ENCODE data around the gene TTC9B. TPM values are rescaled to one million over a fixed set of nuclear protein-coding genes. Genes with fewer than 3 reads are reported as not detected.
A peak's percentile ranks its signal among the peaks of the same experiment; 100 is the strongest.

Gene TTC9B
- total and polyA plus RNA-seq, 2 of the 13 experiments (the other 11 are each of a cell fraction or from before 2014, with no cell fraction given) = not detected

DNA sequence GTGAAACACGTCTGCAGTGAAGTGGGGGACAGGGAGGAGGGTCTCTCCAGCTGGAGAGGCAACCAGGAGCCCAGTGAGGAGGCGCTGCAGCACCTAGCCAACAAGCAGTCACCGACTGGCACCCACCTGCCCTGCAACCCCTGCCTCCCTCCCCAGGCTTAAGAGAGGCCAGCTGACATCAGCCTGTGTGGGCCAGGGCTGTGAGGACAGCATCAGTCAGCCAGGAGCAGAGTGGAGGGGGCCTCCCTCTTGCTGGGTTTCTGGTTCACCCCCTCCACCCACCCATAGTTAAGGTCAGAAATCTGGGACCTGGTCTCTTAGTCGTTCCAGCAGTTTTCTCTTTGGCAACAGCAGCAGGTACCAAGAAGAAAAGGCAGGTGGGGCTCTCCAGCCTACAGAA lies 33.8 kb upstream of the TTC9B start (continued):
- TF ChIP-seq, protein P1, sequence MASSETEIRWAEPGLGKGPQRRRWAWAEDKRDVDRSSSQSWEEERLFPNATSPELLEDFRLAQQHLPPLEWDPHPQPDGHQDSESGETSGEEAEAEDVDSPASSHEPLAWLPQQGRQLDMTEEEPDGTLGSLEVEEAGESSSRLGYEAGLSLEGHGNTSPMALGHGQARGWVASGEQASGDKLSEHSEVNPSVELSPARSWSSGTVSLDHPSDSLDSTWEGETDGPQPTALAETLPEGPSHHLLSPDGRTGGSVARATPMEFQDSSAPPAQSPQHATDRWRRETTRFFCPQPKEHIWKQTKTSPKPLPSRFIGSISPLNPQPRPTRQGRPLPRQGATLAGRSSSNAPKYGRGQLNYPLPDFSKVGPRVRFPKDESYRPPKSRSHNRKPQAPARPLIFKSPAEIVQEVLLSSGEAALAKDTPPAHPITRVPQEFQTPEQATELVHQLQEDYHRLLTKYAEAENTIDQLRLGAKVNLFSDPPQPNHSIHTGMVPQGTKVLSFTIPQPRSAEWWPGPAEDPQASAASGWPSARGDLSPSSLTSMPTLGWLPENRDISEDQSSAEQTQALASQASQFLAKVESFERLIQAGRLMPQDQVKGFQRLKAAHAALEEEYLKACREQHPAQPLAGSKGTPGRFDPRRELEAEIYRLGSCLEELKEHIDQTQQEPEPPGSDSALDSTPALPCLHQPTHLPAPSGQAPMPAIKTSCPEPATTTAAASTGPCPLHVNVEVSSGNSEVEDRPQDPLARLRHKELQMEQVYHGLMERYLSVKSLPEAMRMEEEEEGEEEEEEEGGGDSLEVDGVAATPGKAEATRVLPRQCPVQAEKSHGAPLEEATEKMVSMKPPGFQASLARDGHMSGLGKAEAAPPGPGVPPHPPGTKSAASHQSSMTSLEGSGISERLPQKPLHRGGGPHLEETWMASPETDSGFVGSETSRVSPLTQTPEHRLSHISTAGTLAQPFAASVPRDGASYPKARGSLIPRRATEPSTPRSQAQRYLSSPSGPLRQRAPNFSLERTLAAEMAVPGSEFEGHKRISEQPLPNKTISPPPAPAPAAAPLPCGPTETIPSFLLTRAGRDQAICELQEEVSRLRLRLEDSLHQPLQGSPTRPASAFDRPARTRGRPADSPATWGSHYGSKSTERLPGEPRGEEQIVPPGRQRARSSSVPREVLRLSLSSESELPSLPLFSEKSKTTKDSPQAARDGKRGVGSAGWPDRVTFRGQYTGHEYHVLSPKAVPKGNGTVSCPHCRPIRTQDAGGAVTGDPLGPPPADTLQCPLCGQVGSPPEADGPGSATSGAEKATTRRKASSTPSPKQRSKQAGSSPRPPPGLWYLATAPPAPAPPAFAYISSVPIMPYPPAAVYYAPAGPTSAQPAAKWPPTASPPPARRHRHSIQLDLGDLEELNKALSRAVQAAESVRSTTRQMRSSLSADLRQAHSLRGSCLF (CRISPR knock-in tag; IDR thresholded peaks at IDR 0.05; ENCODE audit: borderline replicate concordance) = no peak
- TF ChIP-seq, protein P2, sequence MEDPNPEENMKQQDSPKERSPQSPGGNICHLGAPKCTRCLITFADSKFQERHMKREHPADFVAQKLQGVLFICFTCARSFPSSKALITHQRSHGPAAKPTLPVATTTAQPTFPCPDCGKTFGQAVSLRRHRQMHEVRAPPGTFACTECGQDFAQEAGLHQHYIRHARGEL (CRISPR knock-in tag; IDR thresholded peaks at IDR 0.05) = no peak
- TF ChIP-seq, protein P3, sequence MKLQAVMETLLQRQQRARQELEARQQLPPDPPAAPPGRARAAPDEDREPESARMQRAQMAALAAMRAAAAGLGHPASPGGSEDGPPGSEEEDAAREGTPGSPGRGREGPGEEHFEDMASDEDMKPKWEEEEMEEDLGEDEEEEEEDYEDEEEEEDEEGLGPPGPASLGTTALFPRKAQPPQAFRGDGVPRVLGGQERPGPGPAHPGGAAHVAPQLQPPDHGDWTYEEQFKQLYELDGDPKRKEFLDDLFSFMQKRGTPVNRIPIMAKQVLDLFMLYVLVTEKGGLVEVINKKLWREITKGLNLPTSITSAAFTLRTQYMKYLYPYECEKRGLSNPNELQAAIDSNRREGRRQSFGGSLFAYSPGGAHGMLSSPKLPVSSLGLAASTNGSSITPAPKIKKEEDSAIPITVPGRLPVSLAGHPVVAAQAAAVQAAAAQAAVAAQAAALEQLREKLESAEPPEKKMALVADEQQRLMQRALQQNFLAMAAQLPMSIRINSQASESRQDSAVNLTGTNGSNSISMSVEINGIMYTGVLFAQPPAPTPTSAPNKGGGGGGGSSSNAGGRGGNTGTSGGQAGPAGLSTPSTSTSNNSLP (IDR thresholded peaks at IDR 0.05; ENCODE audit: low read depth, low read length) = no peak
- no peak for TF ChIP-seq ZNF841 (CRISPR knock-in tag; IDR thresholded peaks at IDR 0.05; ENCODE audit: borderline replicate concordance)

DNA sequence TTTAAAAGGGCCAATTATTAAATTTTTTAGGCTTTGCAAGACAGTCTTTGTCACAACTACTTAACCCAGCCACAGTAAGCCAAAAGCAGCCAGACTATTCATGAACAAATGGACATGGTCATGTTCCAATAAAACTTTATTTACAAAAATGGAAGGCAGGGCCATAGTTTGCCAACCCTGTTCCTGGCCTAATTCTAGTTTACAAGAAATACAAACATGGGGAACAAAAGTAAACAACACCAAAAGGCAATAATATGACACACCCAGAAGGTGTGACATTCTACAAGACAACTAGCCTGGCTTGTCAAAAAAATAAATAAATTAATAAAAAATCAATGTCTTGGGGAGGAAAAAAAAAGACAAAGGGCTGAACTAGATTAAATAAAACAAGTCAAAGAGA lies 33.1 kb upstream of the TTC9B start:
- H3K27ac ChIP-seq (ENCODE audit: extremely low read length, insufficient read depth, low read length) = no peak overlapping the region
- H3K9ac ChIP-seq (ENCODE audit: insufficient read depth, low read depth, low read length) = no peak overlapping the region
- H3K9me3 ChIP-seq (ENCODE audit: low read length) = no peaks in the 10 kb centered on the region
- H3K4me3 ChIP-seq (replicated peaks in 1 of 3; ENCODE audit: insufficient read depth in 1 of 3, low read depth in 2 of 3, low read length in 3 of 3) = no peak overlapping the region
- FAIRE-seq (no peak), ATAC-seq (no peak), DNase-seq (ENCODE audit: low spot score) (no peak)
- TF ChIP-seq, protein P4, sequence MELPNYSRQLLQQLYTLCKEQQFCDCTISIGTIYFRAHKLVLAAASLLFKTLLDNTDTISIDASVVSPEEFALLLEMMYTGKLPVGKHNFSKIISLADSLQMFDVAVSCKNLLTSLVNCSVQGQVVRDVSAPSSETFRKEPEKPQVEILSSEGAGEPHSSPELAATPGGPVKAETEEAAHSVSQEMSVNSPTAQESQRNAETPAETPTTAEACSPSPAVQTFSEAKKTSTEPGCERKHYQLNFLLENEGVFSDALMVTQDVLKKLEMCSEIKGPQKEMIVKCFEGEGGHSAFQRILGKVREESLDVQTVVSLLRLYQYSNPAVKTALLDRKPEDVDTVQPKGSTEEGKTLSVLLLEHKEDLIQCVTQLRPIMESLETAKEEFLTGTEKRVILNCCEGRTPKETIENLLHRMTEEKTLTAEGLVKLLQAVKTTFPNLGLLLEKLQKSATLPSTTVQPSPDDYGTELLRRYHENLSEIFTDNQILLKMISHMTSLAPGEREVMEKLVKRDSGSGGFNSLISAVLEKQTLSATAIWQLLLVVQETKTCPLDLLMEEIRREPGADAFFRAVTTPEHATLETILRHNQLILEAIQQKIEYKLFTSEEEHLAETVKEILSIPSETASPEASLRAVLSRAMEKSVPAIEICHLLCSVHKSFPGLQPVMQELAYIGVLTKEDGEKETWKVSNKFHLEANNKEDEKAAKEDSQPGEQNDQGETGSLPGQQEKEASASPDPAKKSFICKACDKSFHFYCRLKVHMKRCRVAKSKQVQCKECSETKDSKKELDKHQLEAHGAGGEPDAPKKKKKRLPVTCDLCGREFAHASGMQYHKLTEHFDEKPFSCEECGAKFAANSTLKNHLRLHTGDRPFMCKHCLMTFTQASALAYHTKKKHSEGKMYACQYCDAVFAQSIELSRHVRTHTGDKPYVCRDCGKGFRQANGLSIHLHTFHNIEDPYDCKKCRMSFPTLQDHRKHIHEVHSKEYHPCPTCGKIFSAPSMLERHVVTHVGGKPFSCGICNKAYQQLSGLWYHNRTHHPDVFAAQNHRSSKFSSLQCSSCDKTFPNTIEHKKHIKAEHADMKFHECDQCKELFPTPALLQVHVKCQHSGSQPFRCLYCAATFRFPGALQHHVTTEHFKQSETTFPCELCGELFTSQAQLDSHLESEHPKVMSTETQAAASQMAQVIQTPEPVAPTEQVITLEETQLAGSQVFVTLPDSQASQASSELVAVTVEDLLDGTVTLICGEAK (IDR thresholded peaks at IDR 0.05) = peak; percentile 67
- TF ChIP-seq, protein P4 (CRISPR knock-in tag; IDR thresholded peaks at IDR 0.05) = peak; percentile 91; the same call in 1 of the 2 replicates
- TF ChIP-seq IKZF1 (IDR thresholded peaks at IDR 0.05) = no peak
- no TSS peak for BruUV-seq (replicated peaks)
- in situ Hi-C loops (cut with HindIII; ENCODE audit: extremely low pct_ligation_motif_present, low pct_unique_long_range_greater_than_20kb) (no loop called here), intact Hi-C loops (cut with micrococcal nuclease; ENCODE audit: unreplicated experiment) (no loop called here)
- H3K79me2 ChIP-seq (ENCODE audit: insufficient read depth, low read length) = peaks cover 23% of the 10 kb centered on the region
- H3K4me1 ChIP-seq (ENCODE audit: insufficient read depth, low read length) = peaks cover 62% of the 10 kb centered on the region
- H3K27me3 ChIP-seq (ENCODE audit: control insufficient read depth in 1 of 2, insufficient read depth in 2 of 2, low read length in 2 of 2) = no peaks in the 10 kb centered on the region
- no peak overlapping the region for H2AFZ ChIP-seq (ENCODE audit: low read length)
- H4K20me1 ChIP-seq (ENCODE audit: insufficient read depth, low read length) = peaks cover 8% of the 10 kb centered on the region
- POLR2A ChIA-PET = no interaction called here
- peaks cover 16 to 50% of the 10 kb centered on the region in 2 experiments for H3K36me3 ChIP-seq (replicated peaks in 1 of 2; ENCODE audit: control insufficient read depth in 1 of 2, insufficient read depth in 2 of 2, low read length in 2 of 2)
- H3K4me2 ChIP-seq (ENCODE audit: low read depth, low read length) = no peak overlapping the region
- CTCF ChIA-PET (ENCODE audit: low intra/inter-chr PET ratio, low total read pairs) = no interaction called here
